ENCODE measurements around the gene NEDD4L. TPM values are rescaled to one million over a fixed set of nuclear protein-coding genes. Genes with fewer than 3 reads are reported as not detected.

The NEDD4L gene
- total RNA-seq, 3 donors from 2014 or later = 161 to 309 (median 256) TPM

DNA sequence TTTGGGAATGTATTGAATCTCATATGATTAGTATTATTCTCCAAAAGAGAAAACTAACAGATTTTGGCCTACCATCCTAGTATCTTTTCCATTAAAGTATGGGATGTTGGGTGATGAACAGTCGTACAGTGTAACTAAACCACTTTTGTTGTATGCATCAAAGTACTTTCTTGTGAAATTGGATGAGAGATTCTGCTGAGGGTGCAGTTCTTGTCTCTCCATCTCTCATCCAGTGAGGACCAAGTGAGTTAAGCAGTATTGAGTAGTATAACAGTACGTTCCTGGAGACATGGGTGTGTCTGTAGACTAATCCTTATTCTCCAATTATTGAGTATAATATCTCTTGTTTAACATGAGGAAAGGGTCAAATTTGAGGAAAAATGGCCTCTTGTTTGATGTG, 209.3 kb downstream of the NEDD4L start:
- TF ChIP-seq CTCF (IDR thresholded peaks at IDR 0.05) = no peak
- intact Hi-C loops (cut with DNase I, micrococcal nuclease) = loop anchor here in 1 of 2 donors (10.0 kb wide), 1 partner anchor 59 kb away; no protein-coding TSS in a partner anchor

DNA sequence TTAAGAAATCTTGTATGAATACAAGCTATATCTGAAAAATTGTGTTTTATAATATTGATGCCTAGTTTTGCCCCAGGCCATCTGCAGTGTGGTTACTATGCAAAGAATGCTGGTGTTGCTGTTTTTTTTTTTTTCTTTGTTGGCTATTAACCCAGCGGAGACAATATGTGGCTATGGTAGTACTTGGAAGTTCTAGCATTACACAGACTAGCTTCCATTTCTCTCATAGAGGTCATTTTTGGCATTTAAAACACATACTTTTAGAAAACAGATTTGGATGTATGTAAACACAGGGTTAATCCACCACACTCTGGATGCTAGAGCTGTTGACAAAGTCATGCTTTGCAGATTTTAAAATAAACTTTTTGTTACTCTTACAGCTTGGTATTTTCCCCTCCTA, 209.8 kb downstream of the NEDD4L start:
- intact Hi-C loops (cut with DNase I, micrococcal nuclease) = loop anchor here in 1 of 2 donors (10.0 kb wide), 1 partner anchor 59 kb away; no protein-coding TSS in a partner anchor
- no peaks in the 10 kb centered on the region for H3K36me3 ChIP-seq (ENCODE audit: low read depth)
- no peak for ATAC-seq
- H3K9me3 ChIP-seq = no peaks in the 10 kb centered on the region
- TF ChIP-seq CTCF (IDR thresholded peaks at IDR 0.05) = no peak
- H3K4me3 ChIP-seq = no peak overlapping the region
- no peak for DNase-seq
- H3K4me1 ChIP-seq (ENCODE audit: low read depth) = no peaks in the 10 kb centered on the region

More for the DNA sequence above, 209.3 kb downstream of the NEDD4L start:
- ATAC-seq (no peak), DNase-seq (no peak)
- H3K4me3 ChIP-seq = no peak overlapping the region
- H3K4me1 ChIP-seq (ENCODE audit: low read depth) = no peaks in the 10 kb centered on the region
- H3K36me3 ChIP-seq (ENCODE audit: low read depth) = no peaks in the 10 kb centered on the region
- no peaks in the 10 kb centered on the region for H3K9me3 ChIP-seq

GRCh38 chr18:58254873-58255511, 211.0 kb downstream of the NEDD4L start:
- intact Hi-C loops (cut with DNase I, micrococcal nuclease) = loop anchor here in 1 of 2 donors (10.0 kb wide), 1 partner anchor 60 kb away; no protein-coding TSS in a partner anchor
- no peak overlapping the region for H3K4me3 ChIP-seq
- TF ChIP-seq CTCF (IDR thresholded peaks at IDR 0.05) = no peak
- no peaks in the 10 kb centered on the region for H3K9me3 ChIP-seq
- H3K36me3 ChIP-seq (ENCODE audit: low read depth) = no peaks in the 10 kb centered on the region
- no peak for DNase-seq
- ATAC-seq = peak; percentile 23
- H3K4me1 ChIP-seq (ENCODE audit: low read depth) = no peaks in the 10 kb centered on the region

GRCh38 chr18:58255701-58256311, 211.8 kb downstream of the NEDD4L start:
- no peak for DNase-seq
- Histone ChIP-seq H3K9me3 (no peaks in the 10 kb centered on the region), H3K4me1 (ENCODE audit: low read depth) (no peaks in the 10 kb centered on the region), H3K4me3 (no peak overlapping the region), H3K36me3 (ENCODE audit: low read depth) (no peaks in the 10 kb centered on the region)
- ATAC-seq = peak; percentile 32
- TF ChIP-seq CTCF (IDR thresholded peaks at IDR 0.05) = no peak
- intact Hi-C loops (cut with DNase I, micrococcal nuclease) = loop anchor here in 1 of 2 donors (10.0 kb wide), 1 partner anchor 61 kb away; no protein-coding TSS in a partner anchor

- Histone ChIP-seq H3K4me1 (ENCODE audit: low read depth) (no peaks in the 10 kb centered on the region), H3K4me3 (no peak overlapping the region), H3K9me3 (no peaks in the 10 kb centered on the region), H3K36me3 (ENCODE audit: low read depth) (no peaks in the 10 kb centered on the region)
- DNase-seq = no peak
- TF ChIP-seq CTCF (IDR thresholded peaks at IDR 0.05) = no peak
- intact Hi-C loops (cut with DNase I, micrococcal nuclease) = loop anchor here in 1 of 2 donors (10.0 kb wide), 1 partner anchor 62 kb away; no protein-coding TSS in a partner anchor
- no peak for ATAC-seq
Measured at GRCh38 chr18:58256316-58257080, 212.5 kb downstream of the NEDD4L start.
